Hematopoietic multipotent progenitor cell treated with erythropoietin and hydrocortisone succinate and interleukin-3 and kit ligand, for 8 days (in vitro differentiated cells): ENCODE measurements around the gene TMEM115.
"Not testable (repeated sequence)": the region's sequence is repeated elsewhere in the genome, so short reads cannot be mapped to it uniquely, and the experiment has no call there.

Experiments
- DNase-seq: peaks from one replicate; pipeline ENCODE4 v3.0.0-alpha.2; 2015

The TMEM115 gene

GRCh38 chr3:50314342-50314741 is 45.0 kb downstream of the TMEM115 start:
- no peak for DNase-seq

- not testable (repeated sequence) for DNase-seq
Measured at GRCh38 chr3:50312041-50312440, 47.3 kb downstream of the TMEM115 start.
